Measurements from ENCODE around the gene PAX5.

- no peak for TF ChIP-seq ELF1 (IDR thresholded peaks at IDR 0.05)
- no peak for TF ChIP-seq CTCF (IDR thresholded peaks at IDR 0.05)
- no peak for TF ChIP-seq YY1 (IDR thresholded peaks at IDR 0.05; ENCODE audit: low read depth)
- no peak for TF ChIP-seq EZH2phosphoT487 (IDR thresholded peaks at IDR 0.05; ENCODE audit: borderline replicate concordance, low read depth)
- no peak for TF ChIP-seq EP300 (IDR thresholded peaks at IDR 0.05; ENCODE audit: borderline replicate concordance in 1 of 2, low read depth in 1 of 2, low read length in 1 of 2)
- no peak for TF ChIP-seq TAF1 (IDR thresholded peaks at IDR 0.05; ENCODE audit: borderline replicate concordance, low read depth, low read length)
- TF ChIP-seq, protein P1, sequence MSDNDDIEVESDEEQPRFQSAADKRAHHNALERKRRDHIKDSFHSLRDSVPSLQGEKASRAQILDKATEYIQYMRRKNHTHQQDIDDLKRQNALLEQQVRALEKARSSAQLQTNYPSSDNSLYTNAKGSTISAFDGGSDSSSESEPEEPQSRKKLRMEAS (IDR thresholded peaks at IDR 0.05; ENCODE audit: low read depth), result no peak
- no peak for TF ChIP-seq RAD21 (IDR thresholded peaks at IDR 0.05; ENCODE audit: low read length)
These were observed 94.9 kb downstream of the PAX5 start for GRCh38 chr9:36939214-36939613.
